Eye (tissue), 1 donor: Measurements from ENCODE around the gene THAP7.
"Not testable (repeated sequence)": the region's sequence is repeated elsewhere in the genome, so short reads cannot be mapped to it uniquely, and the experiment has no call there.

Experiments
- DNase-seq: peaks from one replicate; pipeline ENCODE4 v3.0.0-alpha.2; 2015

The THAP7 gene, protein sequence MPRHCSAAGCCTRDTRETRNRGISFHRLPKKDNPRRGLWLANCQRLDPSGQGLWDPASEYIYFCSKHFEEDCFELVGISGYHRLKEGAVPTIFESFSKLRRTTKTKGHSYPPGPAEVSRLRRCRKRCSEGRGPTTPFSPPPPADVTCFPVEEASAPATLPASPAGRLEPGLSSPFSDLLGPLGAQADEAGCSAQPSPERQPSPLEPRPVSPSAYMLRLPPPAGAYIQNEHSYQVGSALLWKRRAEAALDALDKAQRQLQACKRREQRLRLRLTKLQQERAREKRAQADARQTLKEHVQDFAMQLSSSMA

DNA sequence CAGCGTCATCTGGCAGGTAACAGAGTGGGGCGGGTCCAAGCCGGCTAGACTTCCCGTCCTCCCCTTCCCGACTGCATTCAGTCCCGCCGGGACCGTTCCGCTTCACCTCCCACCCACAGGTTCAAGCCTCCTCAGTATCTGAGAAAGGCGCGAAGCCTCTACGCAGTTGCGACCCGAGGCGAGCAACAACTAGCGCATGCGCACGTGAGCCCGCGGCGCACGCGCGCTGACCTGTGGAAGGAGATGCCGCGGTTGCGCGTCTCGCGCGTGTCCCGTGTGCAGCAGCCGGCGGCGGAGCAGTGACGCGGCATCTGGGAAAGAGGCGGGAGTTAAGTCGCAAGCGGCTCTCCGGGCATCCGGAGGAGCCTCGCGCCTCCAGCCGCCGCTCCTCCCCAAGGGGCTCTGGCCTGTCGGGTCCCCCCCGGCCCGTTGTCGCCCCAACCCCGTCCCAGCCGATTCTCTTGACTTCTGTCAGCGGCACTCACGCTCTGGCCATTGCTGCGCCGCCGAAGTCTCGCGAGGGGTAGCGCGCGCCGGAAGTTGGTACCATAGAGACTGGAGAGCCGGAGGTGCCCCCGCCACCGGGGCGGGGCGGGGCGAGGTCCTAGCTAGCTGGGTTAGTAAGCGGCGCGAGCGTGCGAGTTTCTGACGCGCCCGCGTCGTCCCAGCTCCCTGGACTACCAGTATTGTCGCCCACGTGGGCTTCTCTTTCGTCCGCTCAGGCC lies at the start of gene THAP7:
THAP7 (minus strand) TSS at position 518 of the 725 bp plus-strand sequence; CDS start at position 311, 207 bp downstream.
- DNase-seq: peak; percentile 99

DNA sequence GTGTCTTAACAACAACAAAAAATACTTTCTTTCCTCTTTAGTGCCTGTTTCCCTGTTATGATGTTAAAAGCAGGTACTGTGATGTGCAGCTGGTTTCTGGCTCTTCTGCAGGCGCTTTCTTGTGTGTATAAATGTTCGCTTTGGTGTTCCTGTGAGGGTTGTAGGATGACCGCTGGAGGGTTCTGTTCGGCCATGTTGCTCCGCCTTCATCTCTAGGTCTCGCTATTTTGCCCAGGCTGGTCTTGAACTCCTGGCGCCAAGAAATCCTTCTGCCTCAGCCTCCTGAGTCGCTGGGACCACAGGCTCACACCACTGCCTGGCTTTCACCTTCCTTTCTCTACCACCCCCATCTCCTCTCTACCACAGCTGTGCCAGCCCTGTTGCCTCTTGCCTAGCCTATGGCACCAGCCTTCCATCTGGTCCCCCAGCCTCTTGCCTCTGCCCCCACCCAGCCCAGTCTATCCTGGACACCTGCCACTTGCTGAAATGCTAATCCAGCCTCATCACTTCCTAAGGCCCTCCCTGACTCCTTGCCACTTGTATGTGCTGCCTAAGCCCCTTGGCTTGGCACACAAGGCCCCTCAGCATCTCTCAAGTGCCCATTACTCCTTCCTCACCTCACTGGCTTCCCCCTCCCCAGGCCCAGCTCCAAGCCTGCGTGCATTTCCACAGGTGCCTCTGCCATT lies 49.4 kb upstream of the THAP7 start:
- DNase-seq: no peak

DNA sequence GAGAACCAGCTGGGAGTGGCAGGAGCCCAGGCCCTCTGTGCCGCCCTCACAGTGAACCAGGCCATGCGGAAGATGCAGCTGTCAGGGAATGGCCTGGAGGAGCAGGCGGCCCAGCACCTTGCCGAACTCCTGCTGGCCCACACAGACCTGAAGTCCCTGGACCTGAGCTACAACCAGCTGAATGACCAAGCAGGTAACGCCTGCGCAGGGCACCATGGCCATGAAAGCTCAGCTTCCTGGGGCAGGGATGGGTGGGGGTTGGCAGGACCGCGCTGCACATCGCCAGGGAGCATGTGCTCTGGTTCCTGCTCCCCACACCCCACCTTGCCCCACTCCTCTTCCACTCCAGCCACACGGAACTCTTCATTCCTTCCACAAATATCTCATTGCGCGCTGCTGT lies 47.0 kb upstream of the THAP7 start:
- DNase-seq: not testable (repeated sequence)

DNA sequence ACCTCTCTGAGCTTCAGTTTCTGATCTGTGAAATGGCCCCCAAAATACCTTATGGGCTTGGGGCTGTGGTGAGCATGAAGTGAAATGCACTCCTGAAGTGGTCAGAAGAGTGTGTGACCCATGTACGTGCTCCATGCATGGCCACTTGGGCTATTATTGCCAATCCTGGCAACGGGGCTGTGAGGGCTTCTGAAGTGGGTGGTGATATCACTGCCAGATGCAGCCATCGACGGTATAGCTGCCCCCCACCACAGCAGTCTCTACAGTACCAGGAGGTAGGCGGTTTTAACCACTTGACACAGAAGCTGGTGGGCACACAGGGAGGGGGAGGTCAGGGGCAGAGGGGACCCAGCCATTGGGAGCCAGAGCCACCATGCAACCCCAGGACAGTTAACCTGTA lies 46.5 kb upstream of the THAP7 start:
- DNase-seq: not testable (repeated sequence)

DNA sequence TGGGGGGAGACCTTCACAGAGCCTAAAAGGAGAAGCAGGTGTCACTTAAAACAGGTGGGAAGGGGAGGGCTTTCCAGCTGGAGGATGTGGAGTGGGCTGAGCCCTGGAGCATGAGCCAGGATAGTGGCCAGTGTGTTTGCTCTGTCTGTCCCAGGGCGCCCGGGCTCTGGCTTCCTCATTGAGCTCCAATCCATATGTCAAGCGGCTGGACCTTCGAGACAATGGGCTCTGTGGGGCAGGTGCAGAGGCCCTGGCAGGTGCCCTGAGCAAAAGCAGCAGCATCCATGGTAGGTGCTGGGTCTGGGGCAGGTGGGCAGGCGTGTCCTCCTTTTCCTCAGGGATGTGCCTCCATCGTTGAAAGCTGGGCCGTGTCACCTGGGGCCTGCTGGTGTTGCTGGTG lies 45.8 kb upstream of the THAP7 start:
- no peak for DNase-seq

DNA sequence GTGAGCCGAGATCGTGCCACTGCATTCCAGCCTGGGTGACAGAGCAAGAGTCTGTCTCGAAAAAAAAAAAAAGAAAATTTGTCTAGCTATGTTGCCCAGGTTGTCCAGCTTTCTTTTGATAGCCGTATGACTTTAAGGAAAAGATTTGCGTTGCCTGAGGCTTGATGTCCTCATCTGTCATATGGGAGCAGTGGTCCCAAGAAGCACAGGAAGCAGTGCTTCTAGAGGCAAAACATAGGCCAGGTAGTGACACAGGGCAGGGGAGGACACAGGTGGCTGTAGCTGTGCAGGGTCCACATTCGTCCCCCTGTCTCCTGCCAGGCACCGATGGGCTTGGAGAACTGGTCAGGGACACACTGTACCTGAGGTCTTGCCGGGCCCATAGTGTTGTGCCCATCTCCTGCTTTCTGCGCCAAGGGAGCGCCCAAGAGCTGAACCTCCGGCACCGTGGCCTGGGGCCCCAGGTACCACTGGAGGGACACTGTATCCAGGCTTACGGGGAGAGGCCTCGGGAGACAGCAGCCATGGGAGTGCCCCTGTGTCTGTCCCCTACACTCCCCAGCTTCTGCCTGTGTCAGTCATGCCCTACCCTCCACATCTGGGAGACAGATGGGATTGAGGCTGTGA lies 45.2 kb upstream of the THAP7 start:
- no peak for DNase-seq

DNA sequence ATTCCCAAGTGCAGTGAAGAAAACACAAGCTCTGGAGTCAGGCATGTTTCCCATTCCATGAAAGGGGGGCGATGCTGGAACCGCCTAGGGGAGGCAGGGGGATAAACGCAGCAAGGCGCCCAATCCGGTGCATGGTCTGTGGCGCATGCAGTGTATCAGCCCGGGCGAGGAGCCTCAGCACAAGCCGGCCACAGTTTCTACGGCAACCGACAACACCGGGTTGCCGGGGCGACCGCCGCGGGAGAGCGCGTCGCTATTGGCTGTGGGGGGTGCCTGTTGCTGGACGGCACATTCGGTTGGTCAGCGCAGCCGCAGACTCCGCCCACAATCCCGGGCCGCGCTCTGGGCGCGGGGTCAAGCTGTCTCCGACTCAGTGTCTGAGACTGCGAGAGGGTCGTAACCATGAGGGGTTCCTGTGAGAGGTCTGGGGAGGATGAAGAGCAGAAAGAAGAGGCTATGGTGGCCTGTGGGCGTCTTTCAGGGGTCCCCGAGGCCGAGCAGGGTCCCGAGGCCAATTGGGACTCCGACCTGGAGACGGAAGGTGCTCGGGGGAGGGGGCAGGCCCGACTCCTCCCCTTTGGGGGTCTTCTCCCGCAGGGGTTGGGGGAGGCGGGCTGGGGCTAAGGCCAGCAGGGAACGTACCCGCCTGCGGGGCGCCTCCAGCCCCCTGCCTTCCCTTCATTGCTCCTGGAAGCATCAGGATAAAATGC lies 43.8 kb upstream of the THAP7 start, which contains the start of gene LRRC74B:
LRRC74B (plus strand) TSS at position 362 of the 710 bp plus-strand sequence; CDS start at position 403, 41 bp downstream.
- peak; percentile 96 for DNase-seq

DNA sequence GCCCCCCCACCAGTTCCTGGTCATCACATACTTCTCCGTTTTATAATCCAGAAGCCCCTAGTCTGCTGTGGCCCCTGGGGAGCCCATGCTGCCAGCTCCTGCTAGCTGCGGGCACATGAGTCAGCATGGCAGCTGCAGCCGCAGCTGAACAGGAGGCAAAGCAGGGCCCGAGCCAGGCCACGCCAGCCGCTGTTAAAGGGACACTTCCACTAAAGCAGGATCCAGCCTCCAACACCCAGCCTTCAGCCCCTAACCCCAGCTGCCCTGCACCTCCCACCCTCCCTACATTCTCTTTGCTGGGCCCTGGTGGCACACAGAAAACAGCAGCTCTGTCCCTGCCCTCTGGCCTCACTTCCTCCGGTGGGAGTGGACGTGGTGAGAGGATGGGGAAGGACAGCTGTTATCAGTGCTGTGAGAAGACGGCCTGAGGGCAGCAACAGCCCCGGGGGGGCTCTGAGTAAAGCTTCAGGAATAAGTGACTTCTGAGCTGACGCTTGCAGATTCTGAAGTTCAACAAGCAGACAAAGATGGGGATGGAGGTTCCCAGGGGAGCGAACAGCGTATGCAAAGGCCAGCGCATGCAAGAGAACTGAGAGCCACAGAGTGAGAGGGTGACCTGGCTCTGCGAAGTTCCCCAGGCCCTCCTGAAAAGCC lies 43.1 kb upstream of the THAP7 start:
- no peak for DNase-seq

DNA sequence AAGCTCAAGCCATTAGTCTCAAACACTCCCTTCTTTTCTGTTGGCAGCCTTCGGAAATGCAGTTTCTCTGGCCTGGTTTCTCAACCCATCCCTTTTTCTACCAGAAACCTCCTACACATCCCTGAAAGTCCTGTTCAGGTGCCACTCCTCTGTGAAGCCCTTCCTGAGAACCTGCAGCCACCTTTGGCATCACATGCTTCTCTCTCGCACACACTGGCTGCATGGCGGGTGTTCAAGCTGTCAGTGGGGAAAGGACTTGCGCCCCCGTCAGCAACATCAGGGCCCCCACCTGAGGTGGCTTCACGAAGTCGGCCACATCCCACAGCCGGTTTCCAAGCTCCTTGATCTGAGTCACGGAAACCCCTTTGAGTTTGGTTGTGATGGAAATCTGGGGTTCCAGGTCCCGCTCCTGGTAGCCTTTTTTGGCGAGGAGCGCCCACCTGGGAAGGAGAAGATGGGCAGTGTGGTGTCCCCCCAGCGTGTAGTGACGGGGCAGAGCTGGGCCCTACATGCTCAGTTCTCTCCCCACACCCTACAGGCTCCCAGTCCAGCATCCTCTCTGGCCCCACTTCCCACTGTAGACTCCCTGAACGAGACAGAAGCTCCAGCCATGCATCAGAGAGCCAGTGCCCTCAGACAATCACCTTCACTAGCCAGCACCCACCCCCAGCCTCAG lies 42.1 kb upstream of the THAP7 start:
- DNase-seq: no peak

DNA sequence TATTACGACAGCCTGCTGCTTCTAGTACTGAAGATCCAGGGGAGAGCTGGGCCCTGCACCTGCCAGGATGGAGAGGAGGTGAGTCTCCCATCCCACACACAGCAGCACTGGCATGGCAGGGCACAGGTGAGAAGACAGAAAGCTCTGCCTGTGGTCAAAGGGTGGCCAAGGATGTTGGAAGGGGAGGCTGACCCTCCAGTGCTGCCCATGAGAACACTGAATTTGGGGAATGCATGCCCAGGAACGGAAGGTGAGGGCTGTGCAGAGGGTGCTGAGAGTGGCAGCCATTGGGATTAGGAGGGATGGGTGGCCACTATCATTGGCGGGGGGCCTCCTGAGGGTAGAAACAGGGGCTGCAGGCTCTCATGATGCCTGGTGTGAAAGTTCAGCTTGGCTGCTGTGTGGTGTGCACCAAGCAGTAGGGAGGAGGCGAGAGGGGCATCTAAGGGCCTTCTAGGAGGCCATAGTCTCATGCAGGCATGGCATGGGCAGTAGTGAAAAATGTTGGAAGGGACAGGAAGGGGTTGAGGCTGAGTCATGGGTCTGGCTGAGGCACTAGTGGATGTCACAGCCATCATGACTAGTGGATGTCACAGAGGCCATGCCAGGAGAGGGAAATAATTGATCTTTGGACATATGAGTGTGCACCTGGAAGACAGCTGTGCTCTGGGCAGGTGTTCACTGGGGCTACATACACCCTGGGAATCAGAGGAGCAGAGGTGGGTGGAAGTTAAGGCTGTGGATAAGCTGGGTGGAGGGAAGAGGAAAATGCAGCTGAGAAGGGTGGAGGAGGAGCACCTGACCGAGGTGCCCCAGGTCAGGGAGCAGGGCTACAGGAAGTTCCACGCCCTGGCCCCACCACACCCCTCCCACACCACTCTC lies 41.3 kb upstream of the THAP7 start:
- no peak for DNase-seq

DNA sequence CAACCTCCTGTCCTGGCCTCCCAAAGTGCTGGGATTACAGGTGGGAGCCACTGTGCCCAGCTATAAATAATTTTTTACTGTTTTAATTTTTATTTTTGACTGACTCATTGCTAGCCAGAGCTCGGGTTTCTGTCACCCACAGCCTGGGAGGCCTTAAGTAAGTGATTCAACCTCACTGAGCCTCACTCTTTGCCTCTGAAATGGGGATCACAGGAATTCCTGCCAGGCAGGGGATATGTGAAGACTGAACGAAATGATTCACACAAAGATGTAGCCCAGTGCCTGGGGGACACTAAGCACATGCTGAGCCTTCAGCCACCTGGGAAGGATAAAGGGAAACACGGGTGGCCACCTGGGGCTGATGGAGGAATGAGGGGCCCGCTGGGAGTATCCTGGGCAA lies 40.0 kb upstream of the THAP7 start:
- no peak for DNase-seq

DNA sequence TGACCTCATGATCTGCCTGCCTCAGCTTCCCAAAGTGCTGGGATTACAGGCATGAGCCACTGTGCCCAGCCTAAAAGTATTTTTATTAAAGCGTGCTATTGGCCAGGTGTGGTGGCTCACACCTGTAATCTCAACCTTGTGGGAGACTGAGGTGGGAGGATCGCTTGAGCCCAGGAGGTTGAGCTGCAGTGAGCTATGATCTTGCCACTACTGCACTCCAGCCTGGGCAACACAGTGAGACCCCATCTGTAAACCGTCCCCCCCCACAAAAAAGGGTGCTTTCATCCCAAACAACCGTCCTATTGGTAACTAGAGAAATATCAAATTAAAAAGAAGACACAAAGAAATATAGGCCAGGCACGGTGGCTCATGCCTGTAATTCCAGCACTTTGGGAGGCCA lies 37.2 kb upstream of the THAP7 start:
- DNase-seq: not testable (repeated sequence)

DNA sequence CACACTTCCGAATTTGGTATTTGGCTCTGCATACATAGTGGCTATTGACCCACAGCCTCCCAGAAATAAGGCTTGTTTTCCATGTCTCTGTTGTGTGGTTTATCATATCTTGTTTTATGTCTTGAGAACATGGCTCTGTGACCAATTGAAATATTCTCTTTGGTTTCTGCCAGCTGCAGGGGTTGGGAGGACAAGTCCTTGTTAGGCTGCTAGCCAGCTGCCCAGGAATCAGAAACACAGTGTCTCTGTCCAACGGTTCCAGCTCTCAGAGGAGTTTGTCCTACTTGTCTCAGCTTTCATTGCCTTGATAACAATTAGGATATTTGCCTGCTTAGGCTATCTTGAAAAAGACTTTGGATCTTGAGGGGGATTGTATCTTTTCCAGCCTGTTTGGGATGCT lies 36.5 kb upstream of the THAP7 start:
- peak; percentile 41 for DNase-seq

DNA sequence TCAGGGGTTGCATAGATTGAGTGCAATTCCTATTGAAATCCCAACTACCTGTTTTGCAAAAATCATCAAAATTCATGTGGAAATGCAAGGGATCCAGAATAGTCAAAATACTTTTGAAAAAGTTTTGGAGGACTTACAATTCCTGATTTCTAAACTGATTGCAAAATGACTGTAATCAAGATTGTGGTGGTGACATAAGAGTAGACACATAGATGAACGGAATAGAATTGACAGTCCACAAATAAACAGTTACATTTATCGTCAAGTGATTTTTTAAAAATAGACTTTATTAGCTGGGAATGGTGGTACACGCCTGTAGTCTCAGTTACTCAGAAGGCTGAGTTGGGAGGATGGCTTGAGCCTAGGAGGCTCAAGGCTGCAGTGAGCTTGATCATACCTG lies 33.1 kb upstream of the THAP7 start:
- DNase-seq: no peak

DNA sequence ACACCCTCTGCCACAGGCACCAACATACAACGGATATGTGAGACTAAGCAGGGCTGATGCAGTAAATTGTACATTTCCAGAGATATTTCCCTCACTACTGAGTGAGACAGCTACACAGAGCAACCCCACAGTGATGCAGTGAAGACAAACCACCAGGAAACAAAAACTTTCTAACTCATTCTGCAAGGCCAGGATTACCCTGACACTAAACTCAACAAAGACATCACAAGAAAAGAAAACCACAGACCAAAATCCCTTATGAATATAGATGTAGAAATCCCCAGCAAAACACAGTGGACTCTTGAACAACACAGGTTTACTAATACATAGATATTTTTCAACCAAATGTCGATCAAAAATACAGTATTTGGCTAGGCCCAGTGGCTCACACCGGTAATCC lies 32.0 kb upstream of the THAP7 start:
- DNase-seq: no peak

DNA sequence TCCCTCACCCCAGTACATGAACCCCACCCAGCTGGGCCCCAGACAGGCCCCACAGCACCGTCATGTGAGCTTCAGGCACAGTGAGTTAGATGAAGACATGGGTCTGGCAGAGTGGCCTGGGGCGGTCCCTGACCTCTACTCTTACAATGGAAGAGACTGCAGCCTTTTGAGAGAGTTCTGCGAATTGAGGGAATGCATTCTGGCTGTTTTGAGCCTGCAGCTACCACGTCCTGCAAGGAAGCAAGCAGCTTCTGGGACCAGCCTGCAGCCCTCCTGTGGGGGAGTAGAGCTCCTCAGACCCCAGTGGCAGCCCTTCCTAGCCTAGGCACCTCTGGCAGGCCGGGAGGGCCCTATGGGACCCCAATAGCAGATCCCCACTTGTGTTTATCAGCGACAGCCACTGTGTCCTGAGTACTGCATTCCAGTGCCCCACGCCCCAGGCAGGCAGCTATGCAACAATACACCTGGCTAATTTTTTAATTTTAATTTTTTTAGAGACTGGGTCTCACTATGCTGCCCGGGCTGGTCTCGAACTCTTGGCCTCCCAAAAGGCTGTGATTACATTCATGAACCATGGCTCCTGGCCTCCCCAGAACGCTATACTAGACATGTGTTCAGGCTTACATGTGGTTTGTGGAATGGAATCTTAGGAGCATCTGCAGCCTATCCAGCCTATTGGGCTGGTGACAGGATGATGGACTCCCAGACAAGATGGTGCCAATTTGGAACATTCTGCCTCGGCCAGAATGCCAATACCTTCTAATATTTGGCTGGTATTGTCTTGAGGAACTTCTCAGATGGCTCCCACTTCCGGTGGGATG lies 31.2 kb upstream of the THAP7 start:
- peak; percentile 35 for DNase-seq

DNA sequence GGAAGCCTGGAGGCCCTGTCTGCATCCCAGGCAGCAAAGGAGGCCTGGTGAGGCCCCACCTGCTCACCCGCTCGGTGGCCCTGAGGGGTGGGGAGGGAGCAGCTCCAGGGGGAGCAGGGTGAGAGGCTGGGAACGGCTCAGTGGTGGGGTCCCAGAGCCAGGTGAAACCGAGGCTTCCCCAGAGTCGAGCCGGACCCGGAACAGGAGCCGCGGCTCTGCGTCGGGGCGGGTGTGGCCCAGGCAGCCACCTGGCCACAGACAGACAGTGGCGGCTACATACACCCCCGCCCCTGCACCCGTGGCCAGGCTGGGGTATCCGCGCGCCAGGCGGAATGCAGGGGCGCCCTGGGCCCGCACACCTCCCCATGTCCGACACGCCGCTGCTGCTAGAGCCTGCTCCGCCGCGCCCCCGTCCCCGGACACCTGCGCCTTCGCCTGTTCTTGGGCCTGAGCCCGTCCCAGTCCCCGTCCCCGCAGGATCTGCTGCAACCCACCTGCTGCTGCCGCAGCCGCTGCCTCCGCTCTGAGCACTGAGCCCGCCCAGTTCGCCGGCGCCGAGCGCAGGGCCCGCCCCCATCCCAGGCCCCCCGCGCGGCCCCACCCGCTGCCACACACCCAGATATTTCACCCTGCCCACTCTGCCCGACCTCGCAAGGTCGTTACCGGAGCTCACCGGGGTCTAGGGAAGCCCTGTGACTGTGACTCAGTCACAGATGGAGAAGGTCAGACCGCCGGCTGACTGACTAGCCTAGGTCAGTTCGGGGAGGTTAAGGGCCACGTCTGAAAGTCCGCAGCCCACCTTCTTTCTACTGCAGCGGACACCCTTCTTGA lies 30.3 kb upstream of the THAP7 start, which contains the start of gene SLC7A4:
SLC7A4 (minus strand) TSS at position 525 of the 831 bp plus-strand sequence. CDS start 749 bp downstream, outside the sequence.
- DNase-seq: peak; percentile 58

DNA sequence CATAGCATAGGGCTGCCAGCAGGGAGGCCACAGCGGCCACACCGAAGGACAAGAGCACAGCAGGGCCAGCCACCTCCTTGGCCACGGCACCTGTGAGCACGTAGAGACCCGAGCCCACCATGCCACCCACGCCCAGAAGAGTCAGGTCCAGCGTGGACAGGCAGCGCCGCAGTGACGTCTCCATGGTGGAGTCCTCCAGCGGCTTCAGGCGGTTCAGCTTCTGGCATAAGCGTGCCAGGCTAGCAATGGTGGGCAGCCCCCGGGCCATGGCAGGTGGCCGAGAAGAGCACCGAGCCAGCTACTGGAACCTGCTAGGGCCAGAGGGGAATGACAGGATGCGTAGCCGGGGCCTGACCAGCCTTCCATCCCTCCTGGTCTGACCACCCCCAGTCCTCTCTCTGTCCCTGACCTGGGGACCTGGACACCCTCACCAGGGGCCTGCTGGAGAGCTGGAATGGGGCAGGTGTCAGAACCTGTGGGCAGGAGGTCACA lies 29.7 kb upstream of the THAP7 start:
- DNase-seq: no peak
